Thymus (tissue), 11 donors: ENCODE data around the gene ZFYVE16. TPM values are rescaled to one million over a fixed set of nuclear protein-coding genes. Genes with fewer than 3 reads are reported as not detected.
A peak's percentile ranks its signal among the peaks of the same experiment; 100 is the strongest.
"Not testable (repeated sequence)": the region's sequence is repeated elsewhere in the genome, so short reads cannot be mapped to it uniquely, and the experiment has no call there.

ENCODE experiments used
- DNase-seq, 9 donors: peaks; one replicate each; pipeline ENCODE4 v3.0.0-alpha.2; 2013; ENCODE audit warnings: low spot score in 9 of 9, low read depth in 6 of 9, missing footprints in 1 of 9
- H3K27ac ChIP-seq, 2 donors: one replicate each; pipeline ENCODE4 v1.5.1; 2013; ENCODE audit warnings: control low read depth in 1 of 2, low read depth in 1 of 2, low read length in 1 of 2, mild to moderate bottlenecking in 1 of 2, moderate library complexity in 1 of 2
- H3K27me3 ChIP-seq, 2 donors: one replicate each; pipeline ENCODE4 v1.5.1; 2013; ENCODE audit warnings: low read length in 1 of 2; ENCODE audit not compliant: control insufficient read depth in 2 of 2, insufficient read depth in 1 of 2
- H3K36me3 ChIP-seq, 2 donors: one replicate each; pipeline ENCODE4 v1.5.1; 2013; ENCODE audit warnings: low read length in 1 of 2, mild to moderate bottlenecking in 1 of 2, moderate library complexity in 1 of 2; ENCODE audit not compliant: control insufficient read depth in 2 of 2, insufficient read depth in 2 of 2
- H3K4me1 ChIP-seq, 2 donors: one replicate each; pipeline ENCODE4 v1.5.1; 2013; ENCODE audit warnings: low read length in 2 of 2; ENCODE audit not compliant: control insufficient read depth in 2 of 2, insufficient read depth in 2 of 2
- H3K4me3 ChIP-seq, 2 donors: one replicate each; pipeline ENCODE4 v1.5.1; 2013; ENCODE audit warnings: low read length in 2 of 2, control low read depth in 1 of 2, mild to moderate bottlenecking in 1 of 2
- H3K9me3 ChIP-seq, 2 donors: one replicate each; pipeline ENCODE4 v1.5.1; 2013; ENCODE audit warnings: low read length in 1 of 2, mild to moderate bottlenecking in 1 of 2; ENCODE audit not compliant: control insufficient read depth in 2 of 2, insufficient read depth in 1 of 2
- WGBS: extraction: QIAGEN DNeasy Blood & Tissue Kit; methylation state at CpG from one replicate; pipeline ENCODE4 v1.1.7; 2013; 5-methylcytosine and 5-hydroxymethylcytosine counted together
- polyA plus RNA-seq: library from polyadenylated mRNA; stranded (reverse); fragments of 200-250 nt; gene quantifications from one replicate; pipeline ENCODE4 v1.2.3, GENCODE V29; 2013
- total RNA-seq: library from RNA; stranded (reverse); fragments of 120-200 nt; gene quantifications from one replicate; pipeline ENCODE4 v1.2.4, GENCODE V29; 2013
- donor health status: healthy.

ZFYVE16 gene
- total and polyA plus RNA-seq, 2 donors: 14.4 to 23.3 TPM

GRCh38 chr5:80406980-80407734 is 707 bp upstream of the ZFYVE16 start:
- no peaks in the 10 kb centered on the region for H3K36me3 ChIP-seq
- DNase-seq: peak in 3 of 9 donors; percentile 6 to 26 (median 18)
- H3K4me1 ChIP-seq: peaks cover 5% of the 10 kb centered on the region in 2 donors
- H3K27me3 ChIP-seq: peaks cover 0 to 7% of the 10 kb centered on the region in 2 donors
- peak overlapping the region; percentile 95 for H3K4me3 ChIP-seq
- peak overlapping the region; percentile 94 to 98 for H3K27ac ChIP-seq
- 15% methylated on average over 31 of the region's 31 CpGs for WGBS
- no peaks in the 10 kb centered on the region for H3K9me3 ChIP-seq

DNA sequence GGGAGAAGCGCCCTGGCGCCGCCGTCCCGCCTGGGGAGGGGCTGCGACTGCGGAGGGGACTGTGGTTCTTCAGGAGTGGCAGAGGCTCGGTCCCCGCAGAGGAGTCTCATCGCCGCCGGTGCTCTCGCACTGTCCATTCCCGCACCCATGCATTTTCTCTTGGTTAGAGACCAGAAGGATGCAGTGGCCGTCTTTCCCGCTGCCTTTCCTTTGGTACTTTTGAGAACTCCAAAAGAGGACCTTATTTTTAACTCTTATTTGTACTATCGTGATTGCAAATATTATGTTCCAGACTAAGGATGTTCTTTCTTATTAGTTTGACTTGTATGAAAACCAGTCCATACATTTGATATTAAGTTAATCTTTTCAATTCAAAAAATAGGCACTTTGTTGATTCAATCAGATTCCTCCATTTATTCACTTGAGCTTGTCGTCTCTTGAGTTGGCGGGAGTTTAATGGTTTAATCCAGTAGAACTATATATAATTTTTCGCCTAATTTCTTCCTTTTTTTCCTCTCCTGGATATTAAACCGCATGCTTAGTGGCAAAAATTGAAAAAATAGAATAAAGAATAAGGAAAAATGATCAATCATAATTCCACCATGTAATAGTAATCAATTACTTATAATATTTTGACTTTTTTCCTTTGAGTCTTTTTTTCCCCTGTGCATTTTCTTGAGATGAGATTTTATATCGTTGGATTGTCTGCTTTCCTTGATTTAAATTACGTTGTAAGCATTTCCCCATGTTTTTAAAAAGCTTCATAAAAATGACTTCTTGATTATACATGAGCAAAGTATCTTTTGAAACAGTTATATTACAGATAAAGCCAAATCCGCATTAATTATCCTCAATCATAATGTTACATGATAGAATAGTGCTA is 861 bp downstream of the ZFYVE16 start:
- WGBS: 22% methylated on average over 24 of the region's 24 CpGs
- DNase-seq: peak in 2 of 9 donors; percentile 43 to 55
- Histone ChIP-seq H3K27ac (peak overlapping the region; percentile 94 to 98), H3K27me3 (peaks cover 0 to 7% of the 10 kb centered on the region in 2 donors), H3K36me3 (no peaks in the 10 kb centered on the region), H3K4me3 (peak overlapping the region; percentile 95), H3K9me3 (no peaks in the 10 kb centered on the region), H3K4me1 (peaks cover 5% of the 10 kb centered on the region in 2 donors)

DNA sequence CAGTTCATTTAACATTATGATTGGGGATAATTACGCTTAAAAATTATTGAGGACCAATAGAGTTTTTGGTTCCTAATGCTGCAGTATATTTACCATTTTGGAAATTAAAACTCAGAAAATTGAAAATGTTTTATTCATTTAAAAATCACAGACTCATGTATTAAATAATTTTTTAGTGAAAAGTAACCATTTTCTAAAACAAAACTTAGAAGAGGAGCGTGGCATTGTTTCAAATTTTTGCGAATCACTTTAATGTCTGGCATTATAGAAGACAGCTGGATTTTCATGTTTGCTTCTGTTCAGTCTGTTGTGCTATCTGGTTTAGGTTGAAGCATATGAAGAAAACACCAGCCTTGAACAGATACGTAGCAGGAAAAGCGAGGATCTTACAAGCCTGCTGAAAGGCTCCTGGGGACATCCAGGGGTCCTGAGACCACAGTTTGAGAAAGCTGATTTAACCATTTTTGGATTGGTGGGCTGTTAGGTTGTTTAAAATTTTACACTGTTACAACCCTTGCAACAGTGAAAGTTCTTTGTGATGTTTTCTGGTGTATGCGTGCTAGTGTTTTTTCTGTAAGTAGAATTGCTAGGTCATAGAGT is 1.6 kb downstream of the ZFYVE16 start:
- peaks cover 0 to 7% of the 10 kb centered on the region in 2 donors for H3K27me3 ChIP-seq
- H3K36me3 ChIP-seq: no peaks in the 10 kb centered on the region
- H3K27ac ChIP-seq: no peak overlapping the region
- H3K4me1 ChIP-seq: peaks cover 5% of the 10 kb centered on the region in 2 donors
- WGBS: 92% methylated on average over 6 of the region's 6 CpGs
- H3K9me3 ChIP-seq: no peaks in the 10 kb centered on the region
- peak in 1 of 9 donors; percentile 13 for DNase-seq
- H3K4me3 ChIP-seq: no peak overlapping the region

GRCh38 chr5:80411589-80412219 is 3.8 kb downstream of the ZFYVE16 start:
- Histone ChIP-seq H3K4me3 (no peak overlapping the region), H3K27ac (no peak overlapping the region), H3K36me3 (no peaks in the 10 kb centered on the region), H3K27me3 (peaks cover 0 to 7% of the 10 kb centered on the region in 2 donors), H3K4me1 (peaks cover 5% of the 10 kb centered on the region in 2 donors), H3K9me3 (no peaks in the 10 kb centered on the region)
- DNase-seq: no peak
- 98% methylated on average over 3 of the region's 3 CpGs for WGBS

DNA sequence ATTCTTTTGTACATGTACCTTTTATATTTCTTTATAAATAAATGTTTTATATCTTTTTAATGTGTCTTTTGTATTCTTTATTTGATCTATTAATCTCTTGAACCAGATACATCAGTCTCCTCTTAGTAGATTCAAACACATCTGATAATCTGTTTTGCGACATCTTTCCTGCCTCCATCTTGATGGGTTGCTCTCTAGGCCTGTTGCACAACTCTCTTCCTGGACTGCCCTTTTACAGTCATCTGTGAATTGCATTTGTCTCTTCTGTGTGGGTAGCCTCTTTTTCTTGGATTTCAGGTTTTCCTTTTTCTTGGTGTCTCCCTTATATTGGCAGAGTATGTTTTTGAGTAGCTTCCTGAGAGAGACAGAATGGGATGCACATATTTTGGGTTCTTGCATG is 6.2 kb downstream of the ZFYVE16 start:
- DNase-seq: no peak
- WGBS: 98% methylated on average over 1 of the region's 1 CpG
- Histone ChIP-seq H3K4me3 (no peak overlapping the region), H3K4me1 (peaks cover 0 to 3% of the 10 kb centered on the region in 2 donors), H3K36me3 (no peaks in the 10 kb centered on the region), H3K27ac (no peak overlapping the region), H3K9me3 (no peaks in the 10 kb centered on the region), H3K27me3 (no peaks in the 10 kb centered on the region)

- 100% methylated on average over 1 of the region's 1 CpG for WGBS
- Histone ChIP-seq H3K4me1 (no peaks in the 10 kb centered on the region), H3K4me3 (no peak overlapping the region), H3K27ac (no peak overlapping the region), H3K9me3 (no peaks in the 10 kb centered on the region), H3K36me3 (no peaks in the 10 kb centered on the region), H3K27me3 (no peaks in the 10 kb centered on the region)
- no peak for DNase-seq
Measured at GRCh38 chr5:80417973-80418372, 10.1 kb downstream of the ZFYVE16 start.

- H3K36me3 ChIP-seq, DNase-seq, H3K27me3 ChIP-seq, H3K4me1 ChIP-seq, H3K9me3 ChIP-seq, H3K4me3 ChIP-seq, H3K27ac ChIP-seq: not testable (repeated sequence)
- 97% methylated on average over 3 of the region's 3 CpGs for WGBS
Measured at GRCh38 chr5:80424365-80424764, 16.5 kb downstream of the ZFYVE16 start.

GRCh38 chr5:80435476-80435875 is 27.6 kb downstream of the ZFYVE16 start:
- Histone ChIP-seq H3K36me3 (no peaks in the 10 kb centered on the region), H3K4me3 (no peak overlapping the region), H3K4me1 (no peaks in the 10 kb centered on the region), H3K27ac (no peak overlapping the region), H3K9me3 (no peaks in the 10 kb centered on the region), H3K27me3 (no peaks in the 10 kb centered on the region)
- 98% methylated on average over 8 of the region's 8 CpGs for WGBS
- no peak for DNase-seq
